HepG2 (cell line): ENCODE measurements around the gene PPP4C. TPM values are rescaled to one million over a fixed set of nuclear protein-coding genes. Genes with fewer than 3 reads are reported as not detected.

Experiments
- ATF5 ChIP-seq: sonication (generic); formaldehyde crosslinking; IDR thresholded peaks from 2 replicates; pipeline ENCODE4 v1.4.0; 2020; ENCODE audit warnings: mild to moderate bottlenecking, low read depth, missing genetic modification reagents
- ETS1 ChIP-seq: sonication (generic); formaldehyde crosslinking; IDR thresholded peaks from 2 replicates; pipeline ENCODE4 v1.4.0; 2020; ENCODE audit warnings: missing genetic modification reagents
- FIP1L1 ChIP-seq: fragments of 200-400 bp; formaldehyde crosslinking; IDR thresholded peaks from 2 replicates; pipeline ENCODE4 v1.6.1; 2018; ENCODE audit warnings: low read depth, mild to moderate bottlenecking, low read length, moderate library complexity, borderline replicate concordance; ENCODE audit not compliant: insufficient read depth
- HNRNPUL1 ChIP-seq: fragments of 200-400 bp; formaldehyde crosslinking; IDR thresholded peaks from 2 replicates; pipeline ENCODE4 v1.6.1; 2017; ENCODE audit warnings: low read depth, mild to moderate bottlenecking, low read length, moderate library complexity
- HOMEZ ChIP-seq: IDR thresholded peaks from 2 replicates; pipeline ENCODE4 v1.6.1; 2016; ENCODE audit warnings: low read depth
- MLX ChIP-seq: IDR thresholded peaks from 2 replicates; pipeline ENCODE4 v1.6.1; 2016
- RFX3 ChIP-seq: IDR thresholded peaks from 2 replicates; pipeline ENCODE4 v1.6.1; 2016; ENCODE audit warnings: missing biosample characterization, missing genetic modification reagents
- SCMH1 ChIP-seq: sonication (generic); formaldehyde crosslinking; IDR thresholded peaks from 2 replicates; pipeline ENCODE4 v1.9.0; 2021; ENCODE audit warnings: missing genetic modification reagents, mild to moderate bottlenecking, borderline replicate concordance
- SETDB1 ChIP-seq: sonication (generic); formaldehyde crosslinking; IDR thresholded peaks from 2 replicates; pipeline ENCODE4 v1.5.1; 2020; ENCODE audit warnings: missing genetic modification reagents, mild to moderate bottlenecking, borderline replicate concordance
- SMAD9 ChIP-seq: sonication (generic); formaldehyde crosslinking; IDR thresholded peaks from 2 replicates; pipeline ENCODE4 v1.5.1; 2020; ENCODE audit warnings: mild to moderate bottlenecking, missing genetic modification reagents
- SP2 ChIP-seq: sonication (generic); formaldehyde crosslinking; IDR thresholded peaks from 2 replicates; pipeline ENCODE4 v1.5.1; 2020; ENCODE audit warnings: mild to moderate bottlenecking, missing genetic modification reagents
- TP53 ChIP-seq: sonication (generic); formaldehyde crosslinking; conservative IDR thresholded peaks from 2 replicates; pipeline ENCODE4 v1.4.0; 2020; ENCODE audit warnings: missing genetic modification reagents
- ZNF256 ChIP-seq: sonication (generic); formaldehyde crosslinking; conservative IDR thresholded peaks from 2 replicates; pipeline ENCODE4 v1.4.0; 2020; ENCODE audit warnings: missing genetic modification reagents
- ZNF414 ChIP-seq: sonication (generic); formaldehyde crosslinking; IDR thresholded peaks from 2 replicates; pipeline ENCODE4 v1.5.0; 2020; ENCODE audit warnings: missing genetic modification reagents
- ZNF451 ChIP-seq: sonication (generic); formaldehyde crosslinking; IDR thresholded peaks from 2 replicates; pipeline ENCODE4 v1.5.0; 2020; ENCODE audit warnings: mild to moderate bottlenecking, missing genetic modification reagents
- ZNF510 ChIP-seq: sonication (generic); formaldehyde crosslinking; IDR thresholded peaks from 2 replicates; pipeline ENCODE4 v1.4.0; 2020; ENCODE audit warnings: low read depth, mild to moderate bottlenecking, missing genetic modification reagents
- ZNF607 ChIP-seq: sonication (generic); formaldehyde crosslinking; IDR thresholded peaks from 2 replicates; pipeline ENCODE4 v1.5.1; 2020; ENCODE audit warnings: missing genetic modification reagents, mild to moderate bottlenecking, borderline replicate concordance
- ZNF616 ChIP-seq: sonication (generic); formaldehyde crosslinking; IDR thresholded peaks from 2 replicates; pipeline ENCODE4 v1.5.0; 2020; ENCODE audit warnings: low read depth, mild to moderate bottlenecking, missing genetic modification reagents
- ZNF720 ChIP-seq: sonication (generic); formaldehyde crosslinking; IDR thresholded peaks from 2 replicates; pipeline ENCODE4 v1.4.0; 2020; ENCODE audit warnings: missing genetic modification reagents
- ZNF75D ChIP-seq: sonication (generic); formaldehyde crosslinking; IDR thresholded peaks from 2 replicates; pipeline ENCODE4 v1.8.1; 2023; ENCODE audit warnings: missing genetic modification reagents, mild to moderate bottlenecking, borderline replicate concordance
- ZNF781 ChIP-seq: sonication (generic); formaldehyde crosslinking; IDR thresholded peaks from 2 replicates; pipeline ENCODE4 v1.5.1; 2020; ENCODE audit warnings: borderline replicate concordance, mild to moderate bottlenecking, missing genetic modification reagents; ENCODE audit errors: not compliant biosample characterization
- ZNF800 ChIP-seq: sonication (generic); formaldehyde crosslinking; IDR thresholded peaks from 2 replicates; pipeline ENCODE4 v1.4.0; 2020; ENCODE audit warnings: missing genetic modification reagents
- polyA plus RNA-seq, 8 experiments: library from polyadenylated mRNA; depleted of rRNA in 3 of 8; stranded (reverse) in 7 of 8; unstranded in 1 of 8; fragments of >200 nt; fragmentation: Illumina TruSeq in 4 of 8; extraction: Trizol in 4 of 8; gene quantifications; 2 replicates each; pipeline versions ENCODE4 v1.2.1 to v1.2.3, GENCODE V29; 2011 to 2016; ENCODE audit warnings: low read depth in 4 of 8, missing spikeins in 1 of 8, mixed read lengths in 1 of 8; ENCODE audit not compliant: insufficient read depth in 1 of 8
- total RNA-seq, 5 experiments: library from RNA; depleted of rRNA; stranded (reverse); fragments of >200 nt; fragmentation: Illumina TruSeq; extraction: Trizol; gene quantifications; 2 replicates each; pipeline ENCODE4 v1.2.3, GENCODE V29; 2016; ENCODE audit warnings: low read depth in 1 of 5

Gene PPP4C
- total and polyA plus RNA-seq, 2 of the 13 experiments (the other 11 are each of a cell fraction or from before 2014, with no cell fraction given), result 176 to 220 TPM

GRCh38 chr16:30091474-30092372 is 15.9 kb downstream of the PPP4C start, which contains the start of gene TBX6 (continued):
- peak; percentile 36; the same call in 1 of the 2 replicates for TF ChIP-seq HOMEZ (CRISPR knock-in tag)
- TF ChIP-seq SP2 (CRISPR knock-in tag), result no peak
- TF ChIP-seq SCMH1, result no peak
- no peak; the same call in 1 of the 2 replicates for TF ChIP-seq ZNF616 (CRISPR knock-in tag)
- TF ChIP-seq ZNF75D (CRISPR knock-in tag), result no peak
- TF ChIP-seq TP53 (CRISPR knock-in tag), result peak; percentile 77; the same call in 1 of the 2 replicates
- TF ChIP-seq ZNF781, result peak; percentile 43
- no peak for TF ChIP-seq ZNF510
- TF ChIP-seq ETS1, result peak; percentile 50; the same call in 1 of the 2 replicates
- TF ChIP-seq ATF5 (CRISPR knock-in tag), result no peak
- TF ChIP-seq ZNF256, result 0 out of 2 replicates have a peak, but pooled peaks have one; percentile 36
- TF ChIP-seq RFX3 (CRISPR knock-in tag), result no peak
- TF ChIP-seq MLX (CRISPR knock-in tag), result peak; percentile 64; the same call in 1 of the 2 replicates
- no peak for TF ChIP-seq HNRNPUL1
- TF ChIP-seq SMAD9 (CRISPR knock-in tag), result 0 out of 2 replicates have a peak, but pooled peaks have one; percentile 45
- TF ChIP-seq ZNF414, result no peak; the same call in 1 of the 2 replicates
- no peak for TF ChIP-seq SETDB1 (CRISPR knock-in tag)
- peak; percentile 77 for TF ChIP-seq ZNF800 (CRISPR knock-in tag)
- no peak for TF ChIP-seq ZNF720 (CRISPR knock-in tag)
- TF ChIP-seq ZNF607 (CRISPR knock-in tag), result peak; percentile 66; the same call in 1 of the 2 replicates
- TF ChIP-seq FIP1L1, result no peak; the same call in 1 of the 2 replicates
- TF ChIP-seq ZNF451 (CRISPR knock-in tag), result peak; percentile 86; the same call in 1 of the 2 replicates
